Activated naive CD4-positive, alpha-beta T cell treated with anti-CD3 and anti-CD28 coated beads, Interleukin-2, amount 50 U/mL, for 72 hours (primary cell): ENCODE results near the gene B4GALT5. TPM values are rescaled to one million over a fixed set of nuclear protein-coding genes. Genes with fewer than 3 reads are reported as not detected.

Experiments used
- ATAC-seq, 2 donors: fragments of 150-1000 bp; cut with Tn5 transposase; 2 replicates each; pipeline ENCODE4 v1.10.0; 2021; ENCODE audit warnings: mild to moderate bottlenecking in 2 of 2, moderate library complexity in 2 of 2
- DNase-seq, 2 donors: peaks; one replicate each; pipeline ENCODE4 v3.0.0; 2021 to 2022; ENCODE audit warnings: low spot score in 2 of 2
- H3K27ac Mint-ChIP-seq, 2 donors: one replicate each; pipeline ENCODE4 v1.8.0; 2022; ENCODE audit warnings: mild to moderate bottlenecking in 2 of 2, mixed read lengths in 2 of 2
- H3K36me3 Mint-ChIP-seq, 2 donors: one replicate each; pipeline ENCODE4 v1.8.0; 2022; ENCODE audit warnings: mixed read lengths in 2 of 2
- H3K9me3 Mint-ChIP-seq, 2 donors: one replicate each; pipeline ENCODE4 v1.8.0; 2022; ENCODE audit warnings: mixed read lengths in 2 of 2
- total RNA-seq, 2 donors: library from RNA; stranded (reverse); gene quantifications; one replicate each; pipeline ENCODE4 v1.2.3, GENCODE V29; 2022

Gene B4GALT5
- total RNA-seq, 2 donors from 2014 or later: 9.4 to 19.0 TPM

DNA sequence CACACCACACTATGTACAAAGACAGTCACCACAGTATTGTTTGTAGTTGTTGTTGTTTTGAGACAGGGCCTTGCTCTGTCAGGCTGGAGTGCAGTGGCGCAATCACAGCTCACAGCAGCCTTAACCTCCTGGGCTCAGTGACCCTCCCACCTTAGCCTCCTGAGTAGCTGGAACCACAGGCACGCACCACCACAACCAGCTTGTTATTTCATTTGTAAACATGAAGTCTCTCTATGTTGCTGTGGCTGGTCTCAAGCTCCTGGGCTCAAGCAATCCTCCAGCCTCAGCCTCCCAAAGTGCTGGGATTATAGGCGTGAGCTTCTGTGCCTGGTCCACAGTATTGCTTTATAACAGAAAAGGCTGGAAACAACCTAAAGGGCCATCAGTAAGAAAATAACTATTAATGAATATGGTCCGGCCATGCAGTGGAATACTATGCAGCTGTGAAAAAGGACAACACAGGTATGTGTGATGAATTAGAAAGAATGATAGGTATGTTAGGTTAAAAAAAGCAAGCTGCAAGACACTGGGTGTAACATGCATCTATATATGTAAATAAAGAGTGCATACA, 115.8 kb downstream of the B4GALT5 start:
- H3K36me3 Mint-ChIP-seq: peaks cover 18 to 35% of the 10 kb centered on the region in 2 donors
- H3K27ac Mint-ChIP-seq: no peak overlapping the region
- DNase-seq (no peak), ATAC-seq (no peak)
- peaks cover 0 to 4% of the 10 kb centered on the region in 2 donors for H3K9me3 Mint-ChIP-seq

DNA sequence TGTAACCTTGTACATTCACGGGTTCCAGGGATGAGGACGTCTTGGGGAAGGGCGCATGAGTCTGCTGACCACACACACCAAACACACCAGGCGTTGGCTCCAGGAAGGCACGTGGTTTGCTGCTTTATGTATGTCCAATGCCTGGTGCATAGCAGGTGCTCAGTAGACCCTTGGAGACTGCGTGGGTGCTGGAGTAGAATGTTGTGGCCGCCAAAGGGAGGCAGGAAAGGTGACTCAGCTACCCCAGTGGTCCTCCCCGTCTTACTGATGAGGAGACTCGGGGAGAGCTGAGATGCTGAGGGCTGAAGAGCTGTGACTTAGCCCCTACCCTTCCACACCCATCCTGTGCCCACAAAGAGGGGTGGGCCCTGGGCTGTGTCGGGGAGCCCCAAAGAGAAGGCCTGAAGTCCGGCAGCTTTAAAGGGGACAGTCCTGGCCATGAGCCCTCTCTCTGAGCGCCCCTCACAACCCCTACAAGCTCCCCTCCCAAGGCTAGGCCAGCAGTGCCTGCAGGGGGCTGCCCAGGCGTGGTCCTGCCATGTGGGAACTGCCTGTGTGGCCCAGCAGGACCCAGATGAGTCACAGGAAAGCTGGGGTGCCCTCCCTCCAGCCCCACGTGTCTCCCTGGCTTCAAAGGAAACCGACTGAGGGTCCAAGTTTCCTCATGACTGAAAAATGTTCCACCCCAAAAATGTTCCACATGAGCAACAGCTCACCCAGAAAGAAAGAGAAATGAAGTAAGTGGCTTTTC, 117.7 kb downstream of the B4GALT5 start:
- H3K36me3 Mint-ChIP-seq: peaks cover 34 to 35% of the 10 kb centered on the region in 2 donors
- ATAC-seq (peak; percentile 61 to 72), DNase-seq (peak; percentile 72 to 88)
- peaks cover 10 to 14% of the 10 kb centered on the region in 2 donors for H3K9me3 Mint-ChIP-seq
- peak overlapping the region; percentile 98 to 100 for H3K27ac Mint-ChIP-seq

DNA sequence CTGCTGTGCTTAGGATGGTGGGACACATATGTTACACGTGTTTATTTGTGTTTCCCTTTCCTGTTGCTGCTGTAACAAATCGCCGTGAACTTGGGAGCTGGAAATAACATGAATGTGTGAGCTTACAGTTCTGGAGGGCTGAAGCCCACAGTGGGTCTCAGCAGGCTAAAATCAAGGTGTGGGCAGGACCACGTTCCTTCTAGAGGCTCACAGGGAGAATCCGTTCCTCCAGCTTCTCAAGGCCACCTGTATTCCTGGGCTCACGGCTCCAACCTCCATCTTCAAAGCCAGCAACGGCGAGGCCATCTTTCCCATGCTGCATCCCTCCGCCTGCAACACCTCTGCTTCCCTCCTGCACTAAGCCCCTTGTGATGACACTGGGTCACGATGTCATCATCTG, 118.3 kb downstream of the B4GALT5 start:
- peak overlapping the region; percentile 98 to 100 for H3K27ac Mint-ChIP-seq
- ATAC-seq (no peak), DNase-seq (no peak)
- peaks cover 12 to 16% of the 10 kb centered on the region in 2 donors for H3K9me3 Mint-ChIP-seq
- H3K36me3 Mint-ChIP-seq: peaks cover 37% of the 10 kb centered on the region in 2 donors

DNA sequence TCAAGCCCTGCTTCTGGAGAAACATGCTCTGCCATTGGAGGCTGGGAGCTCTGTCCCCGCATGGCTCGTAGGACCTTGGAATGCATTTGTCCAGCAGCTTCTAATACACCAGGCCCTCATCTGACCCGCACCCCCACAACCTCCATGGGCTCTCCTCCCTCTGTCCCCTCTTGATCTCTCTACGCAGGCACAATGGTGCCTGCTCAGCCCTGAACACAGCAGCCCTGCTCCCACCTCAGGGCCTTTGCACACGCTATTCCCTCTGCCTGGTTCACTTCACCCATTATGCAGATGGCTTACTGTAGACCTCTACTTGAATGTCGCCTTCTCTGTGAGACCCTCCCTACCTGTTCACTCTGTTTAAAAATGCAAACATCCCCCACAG, 118.8 kb downstream of the B4GALT5 start:
- DNase-seq (no peak), ATAC-seq (no peak)
- Mint-ChIP-seq H3K9me3 (peaks cover 16 to 21% of the 10 kb centered on the region in 2 donors), H3K36me3 (peaks cover 41% of the 10 kb centered on the region in 2 donors), H3K27ac (peak overlapping the region; percentile 98 to 100)

DNA sequence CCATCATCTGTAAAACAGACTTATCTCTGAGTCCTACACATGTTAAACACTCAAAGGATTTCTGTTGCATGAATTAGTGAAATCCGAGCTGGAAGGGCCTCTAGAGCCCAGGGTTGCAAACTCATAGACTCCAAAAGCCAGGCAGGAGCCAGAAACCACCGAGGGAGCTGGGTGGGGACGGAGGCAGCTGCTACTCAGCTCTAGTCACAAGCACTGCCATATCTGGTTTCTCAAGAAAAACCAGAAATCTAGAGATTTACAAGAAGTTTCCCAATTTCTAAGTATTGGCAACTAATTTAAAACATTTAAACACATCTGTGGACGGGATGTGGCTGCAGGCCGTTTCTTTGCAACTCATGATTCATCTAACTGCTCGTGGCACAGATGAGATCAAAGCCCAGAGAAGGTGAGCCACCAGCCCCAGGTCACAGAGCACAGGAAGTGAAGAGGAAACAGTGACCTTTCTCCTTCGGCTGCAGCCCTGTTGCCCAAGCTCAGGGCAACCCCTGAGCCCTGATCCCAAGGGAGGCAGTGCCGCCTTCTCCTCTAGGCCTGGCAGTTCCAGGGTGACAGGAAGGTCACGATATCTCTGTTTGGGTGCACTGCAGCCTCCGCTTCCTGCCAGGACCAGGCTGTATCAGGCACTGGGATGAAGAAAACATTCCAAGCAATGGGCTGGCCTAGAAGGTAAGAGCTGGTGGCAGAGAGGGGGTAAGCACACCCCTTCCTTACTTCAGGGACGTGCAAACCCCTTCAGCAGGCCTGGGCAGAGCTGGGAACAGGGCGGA, 119.3 kb downstream of the B4GALT5 start:
- Mint-ChIP-seq H3K36me3 (peaks cover 44 to 45% of the 10 kb centered on the region in 2 donors), H3K9me3 (peaks cover 19 to 25% of the 10 kb centered on the region in 2 donors), H3K27ac (peak overlapping the region; percentile 98 to 100)
- DNase-seq (peak; percentile 70 to 85), ATAC-seq (peak; percentile 63 to 71)

DNA sequence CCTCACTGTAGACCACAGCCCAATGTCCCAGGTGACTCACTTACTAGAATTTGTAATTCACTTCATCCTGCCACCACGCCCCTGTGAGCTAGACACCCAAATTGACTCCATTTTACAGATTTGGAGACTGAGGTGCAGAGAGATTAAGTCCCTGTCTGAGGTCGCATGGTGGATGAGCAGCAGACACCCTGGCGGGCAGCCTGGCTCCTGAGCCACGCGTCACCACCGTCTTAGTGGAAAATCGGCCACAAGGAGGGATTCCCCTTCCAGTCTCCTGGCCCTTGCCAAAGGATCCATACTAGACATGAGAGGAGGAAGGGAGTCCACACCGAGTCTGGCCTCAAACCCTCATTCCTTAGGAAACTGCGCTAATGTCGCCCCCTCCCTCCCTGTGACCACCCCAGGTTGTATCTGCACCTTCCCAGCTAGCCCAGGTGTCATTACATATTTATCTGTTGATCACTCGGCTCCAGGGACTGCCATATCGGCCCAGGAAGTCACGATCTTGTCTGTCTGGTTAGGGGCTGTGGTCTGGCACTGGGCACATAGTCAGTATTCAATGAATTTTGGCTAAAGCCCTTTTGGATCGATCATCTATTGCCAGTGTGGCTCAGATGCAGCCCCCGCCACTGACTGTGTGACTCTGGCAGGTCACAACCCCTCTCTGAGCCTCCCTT, 120.1 kb downstream of the B4GALT5 start:
- peaks cover 44 to 45% of the 10 kb centered on the region in 2 donors for H3K36me3 Mint-ChIP-seq
- peaks cover 19 to 25% of the 10 kb centered on the region in 2 donors for H3K9me3 Mint-ChIP-seq
- DNase-seq (peak; percentile 36 to 74), ATAC-seq (peak in 1 of 2 donors; percentile 23)
- H3K27ac Mint-ChIP-seq: peak overlapping the region; percentile 98 to 100

DNA sequence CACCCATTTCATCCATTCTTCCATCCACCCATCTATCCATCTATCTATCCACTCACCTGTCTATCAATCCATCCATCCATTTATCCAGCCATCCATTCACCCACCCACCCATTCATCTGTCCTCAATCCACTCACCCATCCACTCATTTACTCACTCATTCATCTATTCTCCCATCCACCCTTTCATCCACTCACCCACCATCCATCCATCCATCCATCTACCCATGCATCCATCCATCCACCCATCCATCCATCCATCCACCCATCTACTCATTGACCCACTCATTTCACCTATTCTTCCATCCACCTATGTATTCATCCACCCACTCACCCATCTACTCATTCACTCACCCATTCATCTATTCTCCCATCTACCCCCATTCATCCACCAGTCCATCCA, 121.6 kb downstream of the B4GALT5 start:
- Mint-ChIP-seq H3K9me3 (peaks cover 19 to 25% of the 10 kb centered on the region in 2 donors), H3K27ac (peak overlapping the region; percentile 98 to 100), H3K36me3 (peaks cover 39 to 44% of the 10 kb centered on the region in 2 donors)
- DNase-seq (no peak), ATAC-seq (no peak)

DNA sequence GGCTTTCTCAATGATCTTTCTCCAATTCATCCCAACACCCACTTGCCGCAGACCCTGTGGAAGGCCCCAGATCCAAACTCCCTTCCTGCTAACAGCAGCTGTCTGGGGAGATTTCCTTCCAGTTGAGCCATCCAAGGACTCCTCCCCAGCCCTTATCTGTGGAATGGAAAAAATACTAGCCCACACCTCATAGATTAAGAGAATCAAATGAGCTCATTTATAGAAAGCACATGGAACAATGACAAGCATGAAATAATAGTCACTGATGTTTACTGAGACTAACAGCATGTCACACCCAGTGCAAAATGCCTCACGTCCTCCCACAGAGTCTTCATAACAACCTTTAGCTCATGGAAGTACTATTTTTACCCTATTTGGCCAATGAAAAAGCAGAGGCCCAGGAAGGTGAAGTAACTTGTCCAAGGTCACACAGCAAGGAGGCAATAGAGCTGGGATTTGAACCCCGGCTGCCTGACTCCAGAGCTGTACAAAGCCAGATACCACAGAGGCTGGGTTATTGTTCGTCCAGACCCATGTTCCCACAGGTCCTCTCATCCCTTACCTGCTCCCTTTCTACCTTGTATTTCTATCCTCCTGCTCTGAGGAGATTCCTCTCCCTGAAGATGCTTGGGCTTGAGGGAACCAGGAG, 122.3 kb downstream of the B4GALT5 start:
- Mint-ChIP-seq H3K9me3 (peaks cover 19 to 23% of the 10 kb centered on the region in 2 donors), H3K27ac (peak overlapping the region; percentile 98 to 100), H3K36me3 (peaks cover 36 to 43% of the 10 kb centered on the region in 2 donors)
- DNase-seq (no peak), ATAC-seq (peak; percentile 1 to 39)

DNA sequence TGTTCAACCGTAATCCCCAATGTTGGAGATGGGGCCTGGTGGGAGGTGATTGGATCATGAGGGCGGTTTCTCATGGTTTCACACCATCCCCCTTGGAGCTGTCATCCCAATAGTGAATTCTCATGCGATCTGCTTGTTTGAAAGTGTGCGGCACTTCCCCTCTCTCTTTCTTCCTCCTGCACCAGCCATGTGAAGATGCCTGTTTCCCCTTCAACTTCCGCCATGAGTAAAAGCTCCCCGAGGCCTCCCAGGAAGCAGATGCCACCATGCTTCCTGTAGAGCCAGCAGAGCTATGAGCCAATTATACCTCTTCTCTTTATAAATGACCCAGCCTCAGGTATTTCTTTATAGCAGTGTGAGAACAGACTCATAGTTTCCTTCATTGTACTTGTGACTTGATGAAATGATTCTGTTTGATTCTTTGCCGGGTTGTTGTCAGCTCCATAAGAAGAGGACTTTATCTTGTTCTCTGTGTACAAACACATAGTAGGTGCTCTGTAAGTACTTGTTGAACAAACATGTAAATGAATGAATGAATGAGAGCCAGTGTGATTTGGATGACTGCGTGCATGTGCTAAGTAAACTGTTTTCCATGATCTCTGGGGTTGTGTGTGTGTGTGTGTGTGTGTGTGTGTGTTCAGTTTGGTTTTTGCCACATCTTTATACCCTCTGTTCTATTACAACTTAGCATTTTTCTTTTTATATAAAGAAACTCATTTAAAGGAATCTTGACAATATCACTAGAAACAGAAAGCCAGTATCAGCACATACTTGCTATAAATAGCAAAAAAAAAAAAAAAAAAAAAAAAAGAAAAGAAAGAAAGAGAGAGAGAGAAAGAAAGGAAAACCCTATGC, 123.3 kb downstream of the B4GALT5 start:
- peak overlapping the region; percentile 98 to 100 for H3K27ac Mint-ChIP-seq
- no peak for DNase-seq
- no peak for ATAC-seq
- H3K36me3 Mint-ChIP-seq: peaks cover 29 to 35% of the 10 kb centered on the region in 2 donors
- H3K9me3 Mint-ChIP-seq: peaks cover 19 to 21% of the 10 kb centered on the region in 2 donors

DNA sequence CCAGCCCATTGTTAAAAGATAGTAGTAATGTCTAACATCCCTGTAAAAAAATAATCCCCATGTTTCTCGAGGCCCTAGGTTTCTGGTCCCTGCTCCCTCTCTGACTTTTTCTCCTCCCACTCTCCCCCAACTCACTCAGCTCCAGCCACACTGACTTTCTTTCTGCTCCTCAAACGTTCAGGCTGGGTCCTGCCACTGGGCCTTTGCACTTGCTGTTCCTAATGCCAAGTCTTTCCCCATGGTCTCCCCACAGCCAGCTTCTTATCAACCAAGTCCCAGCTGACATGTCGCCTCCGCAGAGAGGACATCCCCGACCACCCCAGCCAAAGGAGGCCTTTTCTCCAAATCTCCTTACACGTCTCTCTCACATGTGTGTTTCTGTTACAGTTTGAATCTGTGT, 123.9 kb downstream of the B4GALT5 start:
- DNase-seq (no peak), ATAC-seq (no peak)
- Mint-ChIP-seq H3K36me3 (peaks cover 22 to 28% of the 10 kb centered on the region in 2 donors), H3K9me3 (peaks cover 19 to 21% of the 10 kb centered on the region in 2 donors), H3K27ac (peak overlapping the region; percentile 98 to 100)

DNA sequence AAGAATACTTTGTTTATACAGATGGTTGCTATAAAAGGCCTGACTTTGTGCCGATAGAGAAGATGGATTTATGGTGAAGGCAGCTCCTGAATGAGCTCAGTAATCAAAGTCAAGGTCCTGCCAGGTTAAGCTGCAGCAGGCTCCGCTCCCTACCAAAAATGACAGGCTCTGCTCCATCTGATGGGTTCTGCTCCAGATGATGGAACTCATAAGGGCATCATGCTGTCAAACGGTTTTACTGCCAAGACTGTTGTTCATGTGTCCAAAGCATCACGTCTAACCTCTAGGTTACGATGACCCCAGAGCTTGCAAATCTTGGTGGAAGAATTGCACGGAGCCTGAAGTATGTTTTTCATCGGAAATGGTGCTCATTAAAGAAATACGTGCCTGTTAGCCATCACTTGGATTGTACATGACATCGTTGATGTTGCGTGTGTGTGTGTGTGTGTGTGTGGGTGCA, 126.5 kb downstream of the B4GALT5 start:
- H3K36me3 Mint-ChIP-seq: peaks cover 22 to 32% of the 10 kb centered on the region in 2 donors
- DNase-seq (no peak), ATAC-seq (no peak)
- H3K9me3 Mint-ChIP-seq: peaks cover 17 to 19% of the 10 kb centered on the region in 2 donors
- no peak overlapping the region for H3K27ac Mint-ChIP-seq

DNA sequence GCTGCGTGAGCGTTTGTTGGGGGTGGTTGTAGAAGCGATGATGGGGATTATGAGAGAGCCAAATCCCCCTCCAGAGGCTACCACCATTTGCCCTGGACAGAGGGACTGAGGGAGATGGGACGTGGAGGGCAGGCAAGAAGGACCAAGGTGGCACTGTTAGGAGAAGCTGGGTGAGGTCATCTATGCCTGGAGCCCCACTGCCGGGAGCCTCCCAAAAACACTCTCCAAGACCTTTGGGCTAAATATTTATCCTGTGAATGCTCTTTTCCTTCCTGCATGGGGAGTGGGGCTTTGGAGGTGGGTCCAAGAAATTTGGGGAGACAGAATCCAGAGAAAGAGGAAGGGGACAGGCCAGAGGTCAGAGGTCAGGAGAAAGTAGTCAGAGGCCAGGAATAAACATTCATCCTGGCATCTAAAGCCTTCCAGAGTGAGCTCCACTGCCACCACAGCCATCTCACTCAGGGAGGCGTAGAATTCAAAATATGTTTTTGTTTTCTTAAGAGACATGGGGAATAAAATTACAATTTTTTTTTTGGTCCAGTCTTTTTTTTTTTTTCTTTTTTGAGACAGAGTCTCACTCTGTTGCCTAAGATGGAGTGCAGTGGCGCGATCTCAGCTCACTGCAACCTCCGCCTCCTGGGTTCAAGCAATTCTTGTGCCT, 128.0 kb downstream of the B4GALT5 start:
- DNase-seq: no peak
- no peak for ATAC-seq
- H3K9me3 Mint-ChIP-seq: peaks cover 11 to 14% of the 10 kb centered on the region in 2 donors
- no peak overlapping the region for H3K27ac Mint-ChIP-seq
- H3K36me3 Mint-ChIP-seq: peaks cover 20 to 22% of the 10 kb centered on the region in 2 donors

DNA sequence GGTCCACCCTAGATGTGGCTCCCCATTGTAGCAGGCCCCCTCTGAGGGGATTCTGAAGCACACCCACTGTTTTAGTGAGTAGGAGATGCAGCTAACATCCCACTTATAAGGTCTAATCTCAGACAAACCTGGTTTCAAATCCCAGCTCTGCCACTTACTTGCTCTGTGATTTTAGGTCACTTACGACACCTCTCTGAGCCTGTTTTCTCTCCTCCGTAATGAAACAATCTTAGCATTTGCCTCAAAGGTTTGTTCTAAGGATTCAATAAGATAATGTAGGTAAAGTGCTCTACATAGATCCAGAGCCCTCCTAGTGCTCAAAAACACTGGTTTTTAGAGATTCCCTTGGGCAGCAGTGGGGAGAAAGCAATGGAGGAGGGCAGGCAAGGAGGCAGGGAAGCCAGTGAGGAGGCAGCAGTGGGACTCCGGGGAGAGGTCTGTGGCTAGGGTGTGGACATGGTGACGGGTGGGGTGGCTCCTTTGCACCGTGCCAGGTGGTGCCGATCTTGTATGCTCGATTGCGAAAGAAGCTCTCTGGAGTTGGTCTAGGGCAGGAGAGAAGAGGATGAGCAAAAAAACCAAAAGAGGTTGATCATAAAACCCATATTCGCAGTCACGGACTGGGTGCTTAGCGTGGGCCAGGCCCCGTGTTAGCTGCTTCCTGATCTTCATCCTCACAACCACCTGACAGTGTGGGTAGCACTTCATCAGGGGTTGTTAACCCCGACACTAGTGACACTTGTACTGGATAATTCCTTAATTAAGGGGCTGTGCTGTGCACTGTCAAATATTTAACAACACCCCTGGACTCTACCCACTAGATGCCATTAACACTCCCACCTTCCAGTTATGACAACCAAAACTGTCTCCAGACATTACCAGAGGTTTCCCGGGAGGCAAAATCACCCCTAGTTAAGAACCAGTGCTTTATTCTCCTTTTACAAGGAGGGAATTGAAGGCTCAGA, 129.0 kb downstream of the B4GALT5 start:
- Mint-ChIP-seq H3K9me3 (peaks cover 3 to 5% of the 10 kb centered on the region in 2 donors), H3K36me3 (peaks cover 11 to 13% of the 10 kb centered on the region in 2 donors), H3K27ac (peak overlapping the region in 1 of 2 donors; percentile 6)
- ATAC-seq (no peak), DNase-seq (no peak)
